Fibroblast of lung (primary cell): ENCODE measurements around the gene FBXO34.

Source experiments
- EZH2 ChIP-seq: IDR thresholded peaks from 2 replicates; pipeline ENCODE4 v1.5.1; 2012; ENCODE audit warnings: low read length, control low read depth, mild to moderate bottlenecking; ENCODE audit errors: missing control alignments
- TF ChIP-seq, protein P1 (sequence below), 2 donors: IDR thresholded peaks in 1 of 2; conservative IDR thresholded peaks in 1 of 2; 1 replicate in 1 of 2; 2 replicates in 1 of 2; pipeline ENCODE4 v1.5.1; 2011 to 2012; ENCODE audit warnings: low read length in 2 of 2, control low read depth in 1 of 2, inconsistent platforms in 1 of 2, low read depth in 1 of 2, mild to moderate bottlenecking in 1 of 2

DNA sequence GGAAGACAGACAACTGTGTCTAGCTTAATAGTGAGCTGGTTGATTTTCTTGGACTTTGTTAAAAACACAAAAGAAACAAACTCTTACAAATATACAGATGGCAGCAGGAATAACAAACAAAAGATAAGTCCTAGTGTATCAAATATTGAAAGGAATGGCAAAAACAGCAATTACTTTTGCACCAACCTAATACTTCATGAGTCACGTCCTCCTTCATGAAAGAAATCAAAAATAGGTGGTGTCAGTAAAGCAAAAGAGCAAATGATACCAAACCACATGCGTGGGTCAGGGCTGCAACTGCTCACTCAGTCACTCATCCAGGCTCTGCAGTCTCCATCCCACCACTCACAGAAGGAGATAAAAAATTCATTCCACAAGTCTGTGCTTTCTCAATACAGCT is 128.6 kb downstream of the FBXO34 start:
- TF ChIP-seq, protein P1, sequence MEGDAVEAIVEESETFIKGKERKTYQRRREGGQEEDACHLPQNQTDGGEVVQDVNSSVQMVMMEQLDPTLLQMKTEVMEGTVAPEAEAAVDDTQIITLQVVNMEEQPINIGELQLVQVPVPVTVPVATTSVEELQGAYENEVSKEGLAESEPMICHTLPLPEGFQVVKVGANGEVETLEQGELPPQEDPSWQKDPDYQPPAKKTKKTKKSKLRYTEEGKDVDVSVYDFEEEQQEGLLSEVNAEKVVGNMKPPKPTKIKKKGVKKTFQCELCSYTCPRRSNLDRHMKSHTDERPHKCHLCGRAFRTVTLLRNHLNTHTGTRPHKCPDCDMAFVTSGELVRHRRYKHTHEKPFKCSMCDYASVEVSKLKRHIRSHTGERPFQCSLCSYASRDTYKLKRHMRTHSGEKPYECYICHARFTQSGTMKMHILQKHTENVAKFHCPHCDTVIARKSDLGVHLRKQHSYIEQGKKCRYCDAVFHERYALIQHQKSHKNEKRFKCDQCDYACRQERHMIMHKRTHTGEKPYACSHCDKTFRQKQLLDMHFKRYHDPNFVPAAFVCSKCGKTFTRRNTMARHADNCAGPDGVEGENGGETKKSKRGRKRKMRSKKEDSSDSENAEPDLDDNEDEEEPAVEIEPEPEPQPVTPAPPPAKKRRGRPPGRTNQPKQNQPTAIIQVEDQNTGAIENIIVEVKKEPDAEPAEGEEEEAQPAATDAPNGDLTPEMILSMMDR (conservative IDR thresholded peaks at IDR 0.05 in 1 of 2, IDR thresholded peaks at IDR 0.05 in 1 of 2; ENCODE audit: low read depth in 1 of 2, low read length in 2 of 2) = no peak
- TF ChIP-seq EZH2 = no peak
